Gastrocnemius medialis (tissue), 4 donors: Measurements from ENCODE around the gene CDK11B. TPM values are rescaled to one million over a fixed set of nuclear protein-coding genes. Genes with fewer than 3 reads are reported as not detected.

Source experiments
- ATAC-seq, 2 donors: fragments of 150-250 bp; one replicate each; pipeline ENCODE4 v1.9.1; 2016
- DNase-seq, 2 donors: peaks; one replicate each; pipeline ENCODE4 v3.0.0-alpha.2; 2019
- H3K27ac ChIP-seq, 4 donors: fragments of 200-600 bp; sonication (generic); 1 replicate in 1 of 4; 2 replicates in 3 of 4; pipeline ENCODE4 v1.5.1; 2016 to 2018; ENCODE audit warnings: mild to moderate bottlenecking in 2 of 4, moderate library complexity in 1 of 4
- H3K27me3 ChIP-seq, 3 donors: fragments of 200-600 bp; sonication (generic) in 2 of 3; 1 replicate in 1 of 3; 2 replicates in 2 of 3; pipeline versions ENCODE4 v1.5.1 to v1.6.0; 2016 to 2019; ENCODE audit warnings: mild to moderate bottlenecking in 1 of 3, moderate library complexity in 1 of 3
- H3K36me3 ChIP-seq, 2 donors: fragments of 200-600 bp; sonication (generic) in 1 of 2; one replicate each; pipeline ENCODE4 v1.5.1; 2017 to 2018
- H3K4me1 ChIP-seq, 2 donors: fragments of 200-600 bp; sonication (generic) in 1 of 2; one replicate each; pipeline ENCODE4 v1.5.1; 2016 to 2017; ENCODE audit warnings: mild to moderate bottlenecking in 2 of 2
- H3K4me3 ChIP-seq, 4 donors: fragments of 200-600 bp; sonication (generic) in 3 of 4; 1 replicate in 1 of 4; 2 replicates in 3 of 4; pipeline ENCODE4 v1.5.1; 2016 to 2019; ENCODE audit warnings: mild to moderate bottlenecking in 2 of 4
- H3K9me3 ChIP-seq, 3 donors: fragments of 200-600 bp; sonication (generic) in 2 of 3; 1 replicate in 1 of 3; 2 replicates in 2 of 3; pipeline ENCODE4 v1.5.1; 2016 to 2019
- POLR2A ChIP-seq, 2 donors: fragments of 450-650 bp; IDR thresholded peaks; one replicate each; pipeline ENCODE4 v1.6.1; 2017; ENCODE audit warnings: antibody characterized with exemption in 2 of 2, mild to moderate bottlenecking in 2 of 2, moderate library complexity in 2 of 2
- in situ Hi-C, 4 donors: fragments of 200-750 bp; cut with MboI; loops; one replicate each; pipeline versions ENCODE4 v1.15.0 to v1.8.0; 2017; ENCODE audit warnings: low sequenced_read_pairs in 4 of 4
- intact Hi-C: fragments of 100-400 bp; cut with DNase I; formaldehyde crosslinking; loops from one replicate; pipeline ENCODE4 v1.15.1; 2023; ENCODE audit warnings: low total_unique reads
- total RNA-seq, 4 donors: library from RNA; depleted of rRNA; stranded (reverse); fragments of >200 nt; gene quantifications; one replicate each; pipeline versions ENCODE4 v1.1.0 to v1.2.3, GENCODE V29; 2016
- TF ChIP-seq, protein P1 (sequence below), 5 experiments: fragments of 450-650 bp in 3 of 5; fragments of 200-600 bp in 2 of 5; sonication (generic) in 2 of 5; IDR thresholded peaks in 4 of 5; conservative IDR thresholded peaks in 1 of 5; 1 replicate in 4 of 5; 2 replicates in 1 of 5; pipeline ENCODE4 v1.5.1; 2016 to 2019; ENCODE audit warnings: antibody characterized with exemption in 5 of 5, mild to moderate bottlenecking in 3 of 5, moderate library complexity in 3 of 5

The CDK11B gene
- total RNA-seq, 4 donors from 2014 or later = 19.5 to 49.0 (median 42.2) TPM

DNA sequence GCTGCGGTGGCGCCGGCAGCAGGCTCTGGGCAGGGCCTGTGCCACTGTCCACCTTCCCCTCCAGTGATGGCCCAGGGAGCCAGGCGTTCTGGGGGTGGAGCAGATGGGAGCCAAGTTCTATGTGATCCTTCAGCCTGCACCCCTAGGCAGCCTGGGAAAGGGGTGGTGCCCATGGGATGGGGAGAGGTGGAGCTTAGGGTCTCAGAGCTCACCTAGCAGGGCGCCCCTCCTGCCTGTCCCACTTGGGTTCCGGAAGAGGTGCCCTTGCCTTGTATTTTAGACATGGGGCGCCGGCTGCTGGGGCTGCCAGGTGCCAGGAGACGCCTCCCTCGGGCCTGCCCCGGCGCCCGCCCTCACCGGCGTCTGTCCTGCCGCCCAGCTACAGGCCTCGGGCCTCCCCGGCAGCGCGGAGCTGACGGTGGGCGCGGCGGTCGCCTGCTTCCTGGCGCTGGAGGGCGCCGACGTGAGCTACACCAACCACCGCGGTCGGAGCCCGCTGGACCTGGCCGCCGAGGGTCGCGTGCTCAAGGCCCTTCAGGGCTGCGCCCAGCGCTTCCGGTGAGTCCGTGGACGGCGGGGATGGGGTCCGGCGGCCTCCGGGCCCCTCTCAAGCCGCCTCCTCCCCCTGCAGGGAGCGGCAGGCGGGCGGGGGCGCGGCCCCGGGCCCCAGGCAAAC, 29.9 kb downstream of the CDK11B start:
- H3K36me3 ChIP-seq = peaks cover 0 to 18% of the 10 kb centered on the region in 2 donors
- peaks cover 0 to 7% (median 3%) of the 10 kb centered on the region in 3 donors for H3K27me3 ChIP-seq
- H3K27ac ChIP-seq = no peak overlapping the region
- intact Hi-C loops (no loop called here), in situ Hi-C loops (no loop called here)
- ATAC-seq (no peak), DNase-seq (no peak)
- no peak overlapping the region for H3K4me3 ChIP-seq
- peaks cover 0 to 5% of the 10 kb centered on the region in 2 donors for H3K4me1 ChIP-seq
- H3K9me3 ChIP-seq = no peaks in the 10 kb centered on the region
- TF ChIP-seq POLR2A (IDR thresholded peaks at IDR 0.05) = no peak
- TF ChIP-seq, protein P1, sequence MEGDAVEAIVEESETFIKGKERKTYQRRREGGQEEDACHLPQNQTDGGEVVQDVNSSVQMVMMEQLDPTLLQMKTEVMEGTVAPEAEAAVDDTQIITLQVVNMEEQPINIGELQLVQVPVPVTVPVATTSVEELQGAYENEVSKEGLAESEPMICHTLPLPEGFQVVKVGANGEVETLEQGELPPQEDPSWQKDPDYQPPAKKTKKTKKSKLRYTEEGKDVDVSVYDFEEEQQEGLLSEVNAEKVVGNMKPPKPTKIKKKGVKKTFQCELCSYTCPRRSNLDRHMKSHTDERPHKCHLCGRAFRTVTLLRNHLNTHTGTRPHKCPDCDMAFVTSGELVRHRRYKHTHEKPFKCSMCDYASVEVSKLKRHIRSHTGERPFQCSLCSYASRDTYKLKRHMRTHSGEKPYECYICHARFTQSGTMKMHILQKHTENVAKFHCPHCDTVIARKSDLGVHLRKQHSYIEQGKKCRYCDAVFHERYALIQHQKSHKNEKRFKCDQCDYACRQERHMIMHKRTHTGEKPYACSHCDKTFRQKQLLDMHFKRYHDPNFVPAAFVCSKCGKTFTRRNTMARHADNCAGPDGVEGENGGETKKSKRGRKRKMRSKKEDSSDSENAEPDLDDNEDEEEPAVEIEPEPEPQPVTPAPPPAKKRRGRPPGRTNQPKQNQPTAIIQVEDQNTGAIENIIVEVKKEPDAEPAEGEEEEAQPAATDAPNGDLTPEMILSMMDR (IDR thresholded peaks at IDR 0.05 in 4 of 5, conservative IDR thresholded peaks at IDR 0.05 in 1 of 5) = no peak

DNA sequence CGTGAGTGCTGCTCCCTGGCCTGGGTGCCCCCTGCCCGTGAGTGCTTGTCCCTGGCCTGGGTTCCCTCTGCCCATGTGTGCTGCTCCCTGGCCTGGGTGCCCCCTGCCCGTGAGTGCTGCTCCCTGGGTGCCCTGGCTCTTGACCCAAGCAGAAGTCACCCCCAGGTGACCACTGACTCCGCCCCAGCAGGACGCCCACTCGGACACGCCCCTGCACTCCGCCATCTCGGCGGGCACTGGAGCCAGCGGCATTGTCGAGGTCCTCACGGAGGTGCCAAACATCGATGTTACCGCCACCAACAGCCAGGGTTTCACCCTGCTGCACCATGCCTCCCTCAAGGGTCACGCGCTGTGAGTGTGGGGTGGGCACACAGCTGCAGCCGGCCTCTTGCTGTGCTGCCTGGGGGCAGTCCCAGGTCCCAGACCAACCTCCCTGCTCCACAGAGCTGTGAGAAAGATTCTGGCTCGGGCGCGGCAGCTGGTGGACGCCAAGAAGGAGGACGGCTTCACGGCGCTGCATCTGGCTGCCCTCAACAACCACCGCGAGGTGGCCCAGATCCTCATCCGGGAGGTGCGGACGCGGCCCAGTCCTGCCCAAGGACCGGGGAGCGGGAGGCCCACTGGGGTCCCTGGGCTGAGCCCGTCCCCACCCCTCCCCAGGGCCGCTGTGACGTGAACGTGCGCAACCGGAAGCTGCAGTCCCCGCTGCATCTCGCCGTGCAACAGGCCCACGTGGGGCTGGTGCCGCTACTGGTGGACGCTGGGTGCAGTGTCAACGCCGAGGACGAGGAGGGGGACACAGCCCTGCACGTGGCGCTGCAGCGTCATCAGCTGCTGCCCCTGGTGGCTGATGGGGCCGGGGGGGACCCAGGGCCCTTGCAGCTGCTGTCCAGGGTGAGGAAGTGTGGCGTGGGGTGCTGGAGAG, 30.7 kb downstream of the CDK11B start:
- no peak overlapping the region for H3K4me3 ChIP-seq
- ATAC-seq = no peak
- H3K9me3 ChIP-seq = no peaks in the 10 kb centered on the region
- peaks cover 2 to 13% of the 10 kb centered on the region in 2 donors for H3K4me1 ChIP-seq
- peaks cover 0 to 7% (median 3%) of the 10 kb centered on the region in 3 donors for H3K27me3 ChIP-seq
- in situ Hi-C loops = no loop called here
- intact Hi-C loops = no loop called here
- no peak for DNase-seq
- peaks cover 0 to 18% of the 10 kb centered on the region in 2 donors for H3K36me3 ChIP-seq
- TF ChIP-seq, protein P1 (IDR thresholded peaks at IDR 0.05 in 4 of 5, conservative IDR thresholded peaks at IDR 0.05 in 1 of 5) = no peak
- TF ChIP-seq POLR2A (IDR thresholded peaks at IDR 0.05) = no peak
- no peak overlapping the region for H3K27ac ChIP-seq

DNA sequence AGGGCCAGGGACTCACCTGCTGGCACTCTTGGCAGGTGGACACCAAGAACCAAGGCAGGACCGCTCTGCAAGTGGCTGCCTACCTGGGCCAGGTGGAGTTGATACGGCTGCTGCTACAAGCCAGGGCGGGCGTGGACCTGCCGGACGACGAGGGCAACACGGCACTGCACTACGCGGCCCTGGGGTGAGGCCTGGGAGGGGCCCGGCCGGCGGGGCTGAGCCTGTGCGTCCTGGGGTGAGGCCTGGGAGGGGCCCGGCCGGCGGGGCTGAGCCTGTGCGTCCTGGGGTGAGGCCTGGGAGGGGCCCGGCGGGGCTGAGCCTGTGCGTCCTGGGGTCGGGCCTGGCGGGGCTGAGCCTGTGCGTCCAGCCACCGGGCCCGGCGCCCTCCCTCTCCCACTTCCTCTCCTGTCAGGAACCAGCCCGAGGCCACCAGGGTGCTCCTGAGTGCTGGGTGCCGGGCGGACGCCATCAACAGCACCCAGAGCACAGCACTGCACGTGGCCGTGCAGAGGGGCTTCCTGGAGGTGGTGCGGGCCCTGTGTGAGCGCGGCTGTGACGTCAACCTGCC, 31.5 kb downstream of the CDK11B start:
- DNase-seq = no peak
- intact Hi-C loops = no loop called here

More for the DNA sequence above, 31.5 kb downstream of the CDK11B start:
- in situ Hi-C loops = no loop called here
- TF ChIP-seq, protein P1 (IDR thresholded peaks at IDR 0.05 in 4 of 5, conservative IDR thresholded peaks at IDR 0.05 in 1 of 5) = no peak
- no peak for TF ChIP-seq POLR2A (IDR thresholded peaks at IDR 0.05)
- peaks cover 0 to 18% of the 10 kb centered on the region in 2 donors for H3K36me3 ChIP-seq
- H3K9me3 ChIP-seq = no peaks in the 10 kb centered on the region
- H3K27ac ChIP-seq = no peak overlapping the region
- ATAC-seq = no peak
- H3K27me3 ChIP-seq = peaks cover 0 to 7% (median 3%) of the 10 kb centered on the region in 3 donors
- no peak overlapping the region for H3K4me3 ChIP-seq
- H3K4me1 ChIP-seq = peaks cover 9 to 20% of the 10 kb centered on the region in 2 donors
